PC-9 (cell line): ENCODE data around the gene MLIP.

Source experiments
- CTCF ChIP-seq: fragments of 200-600 bp; sonication (generic); conservative IDR thresholded peaks from 2 replicates; pipeline ENCODE4 v1.6.1; 2017; ENCODE audit warnings: mixed run types, antibody characterized with exemption, mild to moderate bottlenecking, moderate library complexity
- EZH2 ChIP-seq: fragments of 200-600 bp; sonication (generic); IDR thresholded peaks from 2 replicates; pipeline ENCODE4 v1.8.0; 2017; ENCODE audit warnings: antibody characterized with exemption, low read depth

- no peak for TF ChIP-seq CTCF
- TF ChIP-seq EZH2: no peak
These were observed 16.9 kb upstream of the MLIP start for GRCh38 chr6:54094293-54094692.
